Prostate gland (tissue), 2 donors: Measurements from ENCODE around the gene SH3GL3. TPM values are rescaled to one million over a fixed set of nuclear protein-coding genes. Genes with fewer than 3 reads are reported as not detected.

Experiments
- DNase-seq: peaks from one replicate; pipeline ENCODE4 v3.0.0-alpha.2; 2019; ENCODE audit warnings: low spot score
- H3K27ac ChIP-seq, 2 donors: fragments of 200-600 bp; sonication (generic); 2 replicates each; pipeline ENCODE4 v1.5.1; 2017 to 2019
- H3K27me3 ChIP-seq: fragments of 200-600 bp; sonication (generic); replicated peaks from 2 replicates; pipeline ENCODE4 v1.5.1; 2019; ENCODE audit not compliant: insufficient read depth
- H3K36me3 ChIP-seq, 2 donors: fragments of 200-600 bp; sonication (generic); 1 replicate in 1 of 2; 2 replicates in 1 of 2; pipeline versions ENCODE4 v1.5.1 to v1.8.1; 2017 to 2019
- H3K4me1 ChIP-seq: fragments of 200-600 bp; sonication (generic); replicated peaks from 2 replicates; pipeline ENCODE4 v1.5.1; 2019
- H3K4me3 ChIP-seq, 2 donors: fragments of 200-600 bp; sonication (generic); 2 replicates each; pipeline ENCODE4 v1.5.1; 2017 to 2019
- H3K9me3 ChIP-seq: fragments of 200-600 bp; sonication (generic); 2 replicates; pipeline ENCODE4 v1.5.1; 2017
- POLR2A ChIP-seq: fragments of 450-650 bp; IDR thresholded peaks from one replicate; pipeline ENCODE4 v1.6.1; 2016; ENCODE audit warnings: antibody characterized with exemption, mild to moderate bottlenecking
- POLR2AphosphoS5 ChIP-seq: sonication (generic); formaldehyde crosslinking; IDR thresholded peaks from one replicate; pipeline ENCODE4 v1.6.1; 2017; ENCODE audit warnings: antibody characterized with exemption
- WGBS: methylation state at CpG from one replicate; pipeline ENCODE4 v1.1.5; 2018; 5-methylcytosine and 5-hydroxymethylcytosine counted together
- intact Hi-C: fragments of 100-400 bp; cut with DNase I; formaldehyde crosslinking; loops from one replicate; pipeline ENCODE4 v1.14.2; 2022
- total RNA-seq, 2 donors: library from RNA; depleted of rRNA; stranded (reverse); fragments of >200 nt; gene quantifications; one replicate each; pipeline ENCODE4 v1.1.0, GENCODE V29; 2016
- TF ChIP-seq, protein P1 (sequence below), 4 experiments: fragments of 200-600 bp in 2 of 4; fragments of 450-650 bp in 2 of 4; sonication (generic) in 2 of 4; IDR thresholded peaks; 1 replicate in 3 of 4; 2 replicates in 1 of 4; pipeline ENCODE4 v1.5.1; 2016 to 2019; ENCODE audit warnings: antibody characterized with exemption in 4 of 4, mild to moderate bottlenecking in 2 of 4, moderate library complexity in 2 of 4

Gene SH3GL3
- total RNA-seq, 2 donors from 2014 or later = 2.2 to 7.4 TPM

DNA sequence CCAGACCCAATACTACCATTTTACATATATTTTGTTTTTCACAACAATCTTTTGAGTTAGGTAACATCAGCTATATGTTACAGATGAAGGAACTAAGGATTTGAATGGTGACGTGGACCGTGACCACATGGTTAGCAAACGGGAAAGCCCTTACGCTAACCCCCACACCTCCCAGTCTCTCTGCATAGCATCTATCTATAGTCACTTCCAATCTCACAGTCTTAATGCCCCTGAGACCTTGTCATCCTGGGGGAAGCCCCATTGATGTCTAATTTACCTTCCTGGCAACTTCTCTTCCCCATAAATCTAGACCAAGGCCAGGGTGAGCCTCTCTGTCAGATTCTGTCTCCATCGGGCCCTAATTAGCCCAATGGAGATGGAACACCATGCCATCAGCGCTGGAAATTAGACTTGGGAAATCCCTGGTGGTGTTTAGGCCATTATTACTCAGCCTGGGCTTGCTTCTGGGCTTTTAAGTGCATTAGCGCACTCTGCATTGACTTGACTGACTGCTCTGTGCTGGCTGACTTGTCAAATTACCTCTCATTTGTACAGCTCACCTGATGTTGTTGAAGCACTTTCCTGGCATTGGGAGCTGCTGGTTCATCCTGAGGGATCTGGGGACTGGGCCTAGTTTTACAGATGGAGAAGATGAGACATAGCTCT, 34.0 kb upstream of the SH3GL3 start:
- Histone ChIP-seq H3K27me3 (no peaks in the 10 kb centered on the region), H3K4me1 (no peaks in the 10 kb centered on the region), H3K27ac (no peak overlapping the region), H3K4me3 (no peak overlapping the region), H3K36me3 (no peaks in the 10 kb centered on the region), H3K9me3 (no peaks in the 10 kb centered on the region)
- intact Hi-C loops = no loop called here
- DNase-seq = no peak
- TF ChIP-seq POLR2A = no peak
- no peak for TF ChIP-seq POLR2AphosphoS5
- TF ChIP-seq, protein P1, sequence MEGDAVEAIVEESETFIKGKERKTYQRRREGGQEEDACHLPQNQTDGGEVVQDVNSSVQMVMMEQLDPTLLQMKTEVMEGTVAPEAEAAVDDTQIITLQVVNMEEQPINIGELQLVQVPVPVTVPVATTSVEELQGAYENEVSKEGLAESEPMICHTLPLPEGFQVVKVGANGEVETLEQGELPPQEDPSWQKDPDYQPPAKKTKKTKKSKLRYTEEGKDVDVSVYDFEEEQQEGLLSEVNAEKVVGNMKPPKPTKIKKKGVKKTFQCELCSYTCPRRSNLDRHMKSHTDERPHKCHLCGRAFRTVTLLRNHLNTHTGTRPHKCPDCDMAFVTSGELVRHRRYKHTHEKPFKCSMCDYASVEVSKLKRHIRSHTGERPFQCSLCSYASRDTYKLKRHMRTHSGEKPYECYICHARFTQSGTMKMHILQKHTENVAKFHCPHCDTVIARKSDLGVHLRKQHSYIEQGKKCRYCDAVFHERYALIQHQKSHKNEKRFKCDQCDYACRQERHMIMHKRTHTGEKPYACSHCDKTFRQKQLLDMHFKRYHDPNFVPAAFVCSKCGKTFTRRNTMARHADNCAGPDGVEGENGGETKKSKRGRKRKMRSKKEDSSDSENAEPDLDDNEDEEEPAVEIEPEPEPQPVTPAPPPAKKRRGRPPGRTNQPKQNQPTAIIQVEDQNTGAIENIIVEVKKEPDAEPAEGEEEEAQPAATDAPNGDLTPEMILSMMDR (IDR thresholded peaks at IDR 0.05) = no peak
- 88% methylated on average over 7 of the region's 7 CpGs for WGBS

DNA sequence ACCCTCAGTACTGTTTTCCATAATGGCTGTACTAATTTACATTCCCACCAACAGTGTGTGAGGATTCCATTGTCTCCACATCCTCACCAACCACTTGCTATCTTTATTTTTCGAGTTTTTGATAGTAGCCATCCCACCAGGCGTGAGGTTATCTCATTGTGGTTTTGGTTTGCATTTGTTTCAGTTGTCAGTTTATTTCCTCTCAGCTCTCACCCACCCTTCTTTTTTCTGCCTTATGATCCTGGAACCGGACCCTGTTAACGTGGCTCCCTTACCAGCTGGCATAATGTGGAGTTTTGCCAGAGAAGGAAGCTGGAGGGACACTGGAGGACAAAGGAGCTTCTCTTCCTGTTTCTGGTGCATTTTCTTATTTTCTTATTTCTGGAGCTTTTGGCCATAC, 25.1 kb upstream of the SH3GL3 start:
- WGBS = 71% methylated on average over 4 of the region's 4 CpGs
- TF ChIP-seq, protein P1 (IDR thresholded peaks at IDR 0.05) = no peak
- TF ChIP-seq POLR2A = no peak
- no peak for TF ChIP-seq POLR2AphosphoS5

DNA sequence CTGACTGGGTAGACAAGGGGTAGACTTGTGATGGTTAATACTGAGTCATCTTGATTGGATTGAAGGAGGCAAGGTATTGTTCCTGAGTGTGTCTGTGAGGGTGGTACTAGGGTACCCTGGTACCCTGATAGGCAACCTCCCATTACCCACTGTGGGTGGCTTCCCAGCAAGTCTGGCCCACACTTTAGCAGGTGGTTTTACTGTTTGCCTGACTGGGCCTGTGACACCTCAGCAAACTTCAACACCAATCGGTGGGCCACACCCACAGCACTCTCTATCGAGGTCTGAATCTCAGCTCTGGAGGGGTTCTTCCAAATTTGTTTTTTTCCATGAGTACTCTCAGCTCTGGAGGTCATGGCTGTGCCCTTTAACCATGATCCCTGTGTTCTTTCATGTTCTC, 24.6 kb upstream of the SH3GL3 start:
- no peak for DNase-seq
- WGBS = 37% methylated on average over 2 of the region's 2 CpGs
- Histone ChIP-seq H3K27ac (no peak overlapping the region), H3K4me1 (no peaks in the 10 kb centered on the region), H3K36me3 (no peaks in the 10 kb centered on the region), H3K27me3 (no peaks in the 10 kb centered on the region), H3K9me3 (no peaks in the 10 kb centered on the region), H3K4me3 (no peak overlapping the region)
- intact Hi-C loops = no loop called here
- TF ChIP-seq, protein P1 (IDR thresholded peaks at IDR 0.05) = no peak
- no peak for TF ChIP-seq POLR2AphosphoS5
- TF ChIP-seq POLR2A = no peak

More for the DNA sequence above, 25.1 kb upstream of the SH3GL3 start:
- Histone ChIP-seq H3K4me1 (no peaks in the 10 kb centered on the region), H3K27ac (no peak overlapping the region), H3K4me3 (no peak overlapping the region), H3K9me3 (no peaks in the 10 kb centered on the region), H3K36me3 (no peaks in the 10 kb centered on the region), H3K27me3 (no peaks in the 10 kb centered on the region)
- DNase-seq = no peak
- intact Hi-C loops = no loop called here

DNA sequence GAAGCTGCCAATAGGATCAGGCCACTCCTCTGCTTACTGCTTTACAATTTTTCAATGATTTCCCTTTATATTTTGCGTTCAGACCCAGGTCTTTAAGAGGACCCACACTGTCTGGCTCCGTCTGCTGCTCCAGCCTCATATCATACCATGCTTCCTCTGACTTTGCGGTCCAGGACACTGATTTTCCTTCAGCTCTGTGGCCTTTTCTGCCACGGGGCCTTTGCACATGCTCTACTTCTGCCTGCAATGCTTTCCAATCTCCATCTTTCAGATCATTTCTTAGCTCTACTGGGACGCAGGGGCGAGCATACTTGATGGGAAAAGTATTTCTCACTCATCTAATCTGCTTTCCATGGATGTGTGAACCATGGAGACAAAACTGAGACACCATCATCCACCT, 23.0 kb upstream of the SH3GL3 start:
- 91% methylated on average over 6 of the region's 6 CpGs for WGBS
- TF ChIP-seq POLR2A = no peak
- no peak for TF ChIP-seq POLR2AphosphoS5
- TF ChIP-seq, protein P1 (IDR thresholded peaks at IDR 0.05) = no peak

DNA sequence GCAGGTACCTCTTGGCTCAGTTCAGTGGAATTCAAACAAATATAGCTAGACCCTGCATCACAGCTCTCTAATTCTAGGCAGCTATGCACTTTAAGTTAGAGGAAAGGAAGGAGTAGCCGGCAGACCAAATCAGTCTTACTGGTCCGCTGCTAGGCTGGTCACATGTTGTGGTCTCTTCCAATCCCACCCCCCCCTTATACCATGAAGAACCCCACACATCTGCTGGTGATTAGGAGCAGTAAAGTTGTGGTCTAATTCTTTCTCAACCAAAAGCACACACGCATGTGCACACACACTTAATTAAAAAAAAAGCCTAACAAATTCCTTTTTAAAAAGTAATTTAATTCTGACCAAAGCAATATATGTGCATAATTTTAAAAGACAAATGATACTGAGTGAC, 16.7 kb upstream of the SH3GL3 start:
- no peak for DNase-seq
- H3K27ac ChIP-seq = no peak overlapping the region
- WGBS = 66% methylated on average over 3 of the region's 3 CpGs
- TF ChIP-seq POLR2A (no peak), POLR2AphosphoS5 (no peak)
- TF ChIP-seq, protein P1 (IDR thresholded peaks at IDR 0.05) = no peak
- no peak overlapping the region for H3K4me3 ChIP-seq
- H3K9me3 ChIP-seq = no peaks in the 10 kb centered on the region
- no peaks in the 10 kb centered on the region for H3K27me3 ChIP-seq
- no peaks in the 10 kb centered on the region for H3K4me1 ChIP-seq
- intact Hi-C loops = loop anchor here (10.0 kb wide), 1 partner anchor 186 kb away; no protein-coding TSS in a partner anchor
- H3K36me3 ChIP-seq = no peaks in the 10 kb centered on the region

More for the DNA sequence above, 23.0 kb upstream of the SH3GL3 start:
- Histone ChIP-seq H3K36me3 (no peaks in the 10 kb centered on the region), H3K27me3 (no peaks in the 10 kb centered on the region), H3K9me3 (no peaks in the 10 kb centered on the region), H3K27ac (no peak overlapping the region), H3K4me1 (no peaks in the 10 kb centered on the region), H3K4me3 (no peak overlapping the region)
- intact Hi-C loops = no loop called here
- no peak for DNase-seq
